SK-N-MC (cell line): ENCODE measurements around the gene ZNF423.

ENCODE experiments used
- DNase-seq: peaks from one replicate; pipeline ENCODE4 v3.0.0-alpha.2; 2011; ENCODE audit warnings: low read depth, low spot score
- H3K27ac ChIP-seq: fragments of 200-600 bp; sonication (generic); 2 replicates; pipeline ENCODE4 v1.5.1; 2016; ENCODE audit warnings: mixed run types
- H3K36me3 ChIP-seq: fragments of 200-600 bp; sonication (generic); 2 replicates; pipeline ENCODE4 v1.6.1; 2017; ENCODE audit warnings: antibody characterized with exemption, low read length, mixed read lengths; ENCODE audit not compliant: insufficient read depth
- H3K4me3 ChIP-seq: fragments of 200-600 bp; sonication (generic); 2 replicates; pipeline ENCODE4 v1.5.1; 2016
- H3K9ac ChIP-seq: fragments of 200-600 bp; sonication (generic); 2 replicates; pipeline ENCODE4 v1.8.0; 2017; ENCODE audit warnings: mixed run types, mixed read lengths; ENCODE audit not compliant: insufficient read length
- H3K9me3 ChIP-seq: fragments of 200-600 bp; sonication (generic); 2 replicates; pipeline ENCODE4 v1.6.1; 2017; ENCODE audit warnings: low read depth, mild to moderate bottlenecking, antibody characterized with exemption, low read length, moderate library complexity, mixed read lengths
- EZH2 ChIP-seq: fragments of 200-600 bp; sonication (generic); IDR thresholded peaks from one replicate; pipeline ENCODE4 v1.6.1; 2017; ENCODE audit warnings: antibody characterized with exemption
- FOXP2 ChIP-seq: optimal IDR thresholded peaks from 2 replicates; pipeline ENCODE3; 2011; ENCODE audit warnings: mild to moderate bottlenecking, moderate library complexity; ENCODE audit not compliant: insufficient read depth; ENCODE audit errors: extremely low read length, control extremely low read depth
- POLR2AphosphoS5 ChIP-seq: IDR thresholded peaks from 2 replicates; pipeline ENCODE4 v1.6.1; 2012; ENCODE audit warnings: mild to moderate bottlenecking, low read depth, low read length, borderline replicate concordance

ZNF423 gene

GRCh38 chr16:49825041-49825440, 30.9 kb downstream of the ZNF423 start:
- H3K27ac ChIP-seq: no peak overlapping the region
- H3K4me3 ChIP-seq: no peak overlapping the region
- no peak for DNase-seq
- H3K36me3 ChIP-seq: no peaks in the 10 kb centered on the region
- H3K9me3 ChIP-seq: no peaks in the 10 kb centered on the region
- no peak overlapping the region for H3K9ac ChIP-seq
- TF ChIP-seq EZH2: no peak
- no peak for TF ChIP-seq FOXP2
- no peak for TF ChIP-seq POLR2AphosphoS5

- Histone ChIP-seq H3K27ac (no peak overlapping the region), H3K4me3 (no peak overlapping the region), H3K36me3 (no peaks in the 10 kb centered on the region), H3K9ac (no peak overlapping the region), H3K9me3 (no peaks in the 10 kb centered on the region)
- TF ChIP-seq EZH2: no peak
- no peak for TF ChIP-seq POLR2AphosphoS5
- no peak for TF ChIP-seq FOXP2
- DNase-seq: no peak
These were observed 31.3 kb downstream of the ZNF423 start for GRCh38 chr16:49824593-49824992.

DNA sequence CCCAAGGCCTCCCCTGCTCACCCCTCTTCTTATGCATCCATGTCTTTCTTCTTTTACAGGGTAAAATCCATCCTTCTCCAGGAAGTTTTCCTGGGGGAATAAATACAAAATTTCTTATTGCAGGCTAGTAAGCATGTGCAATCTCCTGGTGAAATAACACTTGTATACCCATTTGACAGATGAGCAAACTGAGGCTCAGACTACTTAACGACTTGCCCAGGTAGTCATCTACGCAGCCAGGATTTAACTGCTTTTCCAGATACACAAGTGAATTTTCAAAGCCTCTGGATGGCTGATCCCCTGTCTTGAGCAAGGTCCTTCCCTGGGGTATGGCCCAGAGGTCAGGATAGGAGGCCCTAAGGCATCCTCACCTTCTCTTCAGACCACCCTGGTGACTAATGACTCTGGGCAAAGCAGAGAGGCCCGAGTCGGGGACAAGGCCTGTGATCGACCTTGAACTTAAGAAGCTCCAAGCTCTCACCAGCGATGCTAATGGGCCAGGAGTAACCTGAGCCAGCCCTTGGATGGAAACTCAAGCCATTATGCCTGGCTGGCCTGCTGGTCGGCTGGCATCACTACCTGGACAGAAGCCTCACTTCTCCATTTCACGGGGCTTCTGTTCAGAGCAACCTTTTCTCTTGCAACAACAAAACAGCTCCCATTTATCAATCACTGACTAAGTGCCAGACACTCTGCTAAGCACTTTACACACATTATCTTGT, 33.1 kb downstream of the ZNF423 start:
- H3K27ac ChIP-seq: no peak overlapping the region
- DNase-seq: no peak
- TF ChIP-seq POLR2AphosphoS5: no peak
- TF ChIP-seq FOXP2: no peak
- TF ChIP-seq EZH2: no peak
- H3K9me3 ChIP-seq: no peaks in the 10 kb centered on the region
- H3K9ac ChIP-seq: no peak overlapping the region
- no peaks in the 10 kb centered on the region for H3K36me3 ChIP-seq
- no peak overlapping the region for H3K4me3 ChIP-seq

GRCh38 chr16:49821614-49822282, 34.2 kb downstream of the ZNF423 start:
- H3K27ac ChIP-seq: no peak overlapping the region
- no peak for DNase-seq
- TF ChIP-seq FOXP2: no peak
- no peak for TF ChIP-seq POLR2AphosphoS5
- no peak for TF ChIP-seq EZH2
- H3K36me3 ChIP-seq: no peaks in the 10 kb centered on the region
- H3K9me3 ChIP-seq: no peaks in the 10 kb centered on the region
- H3K4me3 ChIP-seq: no peak overlapping the region
- no peak overlapping the region for H3K9ac ChIP-seq

DNA sequence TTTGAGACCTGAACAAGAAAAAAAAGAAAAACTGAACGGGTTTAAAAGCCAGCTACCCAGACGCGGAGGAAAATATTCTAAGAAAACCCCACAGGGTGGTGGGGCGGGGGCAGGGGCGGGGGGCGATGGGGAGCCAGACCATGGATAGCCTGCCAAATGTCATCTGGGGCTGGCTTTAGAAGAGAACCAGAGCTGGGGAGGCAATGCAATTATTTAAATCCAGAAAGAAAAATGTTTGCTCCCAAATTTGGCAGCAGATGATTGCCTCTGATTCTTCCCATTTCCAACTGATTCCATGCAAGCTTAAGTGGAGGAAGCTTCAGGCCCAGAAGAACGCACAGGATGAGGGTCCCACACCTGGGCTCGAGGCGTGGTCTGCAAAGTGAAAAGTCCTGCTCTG, 34.8 kb downstream of the ZNF423 start:
- no peaks in the 10 kb centered on the region for H3K9me3 ChIP-seq
- no peak overlapping the region for H3K27ac ChIP-seq
- no peak overlapping the region for H3K9ac ChIP-seq
- H3K36me3 ChIP-seq: no peaks in the 10 kb centered on the region
- no peak for DNase-seq
- TF ChIP-seq FOXP2 (no peak), EZH2 (no peak), POLR2AphosphoS5 (no peak)
- H3K4me3 ChIP-seq: no peak overlapping the region

DNA sequence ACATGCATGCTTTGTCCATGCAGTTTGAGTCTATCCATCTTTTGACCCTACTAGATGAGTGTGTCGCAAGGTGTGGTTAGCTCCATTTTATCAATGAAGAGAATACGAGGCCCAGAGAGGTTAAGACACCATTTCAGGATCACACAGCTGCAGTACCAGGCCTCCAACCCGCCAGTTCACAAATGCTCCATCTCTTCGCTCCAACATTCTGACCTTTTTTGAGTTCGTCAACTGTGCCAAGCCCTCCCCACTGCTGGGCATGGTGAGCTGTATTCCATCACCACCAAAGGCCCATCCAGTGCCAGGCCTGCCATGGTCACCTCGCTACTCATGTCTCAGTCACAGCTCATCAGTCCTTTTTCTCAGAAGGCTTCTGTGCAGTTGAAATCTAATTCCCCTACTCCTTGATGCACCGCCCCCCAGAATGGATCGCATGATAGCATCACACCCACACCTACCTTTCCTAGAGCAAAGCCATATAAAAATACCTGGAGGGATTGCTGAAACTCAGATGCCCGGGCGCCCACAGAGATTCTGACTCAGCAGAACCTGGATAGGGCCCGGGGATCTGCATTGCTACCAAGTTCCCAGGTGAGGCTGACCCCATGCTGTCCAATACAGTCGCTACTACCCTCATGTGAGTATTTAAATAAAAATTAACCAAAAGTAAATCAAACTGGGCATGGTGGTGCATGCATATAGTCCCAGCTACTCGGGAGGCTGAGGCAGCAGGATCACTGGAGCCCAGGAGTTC, 38.0 kb downstream of the ZNF423 start:
- no peak for TF ChIP-seq EZH2
- Histone ChIP-seq H3K4me3 (no peak overlapping the region), H3K36me3 (no peaks in the 10 kb centered on the region), H3K9me3 (no peaks in the 10 kb centered on the region), H3K27ac (no peak overlapping the region), H3K9ac (no peak overlapping the region)
- no peak for DNase-seq

- H3K36me3 ChIP-seq: no peaks in the 10 kb centered on the region
- no peak overlapping the region for H3K27ac ChIP-seq
- H3K4me3 ChIP-seq: no peak overlapping the region
- no peak for TF ChIP-seq POLR2AphosphoS5
- TF ChIP-seq FOXP2: no peak
- TF ChIP-seq EZH2: no peak
- DNase-seq: no peak
- H3K9ac ChIP-seq: no peak overlapping the region
- no peaks in the 10 kb centered on the region for H3K9me3 ChIP-seq
These were observed 39.0 kb downstream of the ZNF423 start for GRCh38 chr16:49816875-49817274.

GRCh38 chr16:49811644-49812334, 44.1 kb downstream of the ZNF423 start:
- no peak for TF ChIP-seq POLR2AphosphoS5
- TF ChIP-seq EZH2: no peak
- no peak for TF ChIP-seq FOXP2
- H3K9ac ChIP-seq: no peak overlapping the region
- H3K36me3 ChIP-seq: no peaks in the 10 kb centered on the region
- H3K27ac ChIP-seq: no peak overlapping the region
- no peak overlapping the region for H3K4me3 ChIP-seq
- DNase-seq: no peak
- H3K9me3 ChIP-seq: no peaks in the 10 kb centered on the region
